NCI-H69 (cell line): ENCODE measurements around the gene FASN.
A peak's percentile ranks its signal among the peaks of the same experiment; 100 is the strongest.

Experiments used
- DNase-seq: peaks from one replicate; lab custom pipeline; 2025; lab: John Stamatoyannopoulos, UW

FASN gene

GRCh38 chr17:82076018-82076784, 21.8 kb downstream of the FASN start:
- DNase-seq, result no peak

- DNase-seq, result no peak
Observed at GRCh38 chr17:82073446-82073845, 24.6 kb downstream of the FASN start.

GRCh38 chr17:82072827-82073226, 25.2 kb downstream of the FASN start:
- DNase-seq, result no peak

- no peak for DNase-seq
Observed at GRCh38 chr17:82070611-82071010, 27.4 kb downstream of the FASN start.

- DNase-seq, result peak; percentile 76
Observed at GRCh38 chr17:82065638-82066303, 32.3 kb downstream of the FASN start, which contains the start of gene DUS1L. DUS1L (minus strand) TSS chr17:82065804; CDS start chr17:82065059, 745 bp downstream.

GRCh38 chr17:82065193-82065637, 32.8 kb downstream of the FASN start:
- peak; percentile 58 for DNase-seq

- peak; percentile 37 for DNase-seq
Observed at GRCh38 chr17:82064433-82065192, 33.4 kb downstream of the FASN start.

- no peak for DNase-seq
Observed at GRCh38 chr17:82063424-82064415, 34.3 kb downstream of the FASN start.

- DNase-seq, result no peak
Observed at GRCh38 chr17:82062984-82063368, 35.1 kb downstream of the FASN start.

- no peak for DNase-seq
Observed at GRCh38 chr17:82062076-82062983, 35.7 kb downstream of the FASN start.

GRCh38 chr17:82061047-82061925, 36.8 kb downstream of the FASN start:
- DNase-seq, result no peak

- DNase-seq, result no peak
Observed at GRCh38 chr17:82060614-82061013, 37.4 kb downstream of the FASN start.

GRCh38 chr17:82060001-82060380, 38.0 kb downstream of the FASN start:
- DNase-seq, result no peak

GRCh38 chr17:82059272-82060000, 38.6 kb downstream of the FASN start:
- DNase-seq, result peak; percentile 27

- no peak for DNase-seq
Observed at GRCh38 chr17:82058855-82059249, 39.2 kb downstream of the FASN start.

- no peak for DNase-seq
Observed at GRCh38 chr17:82058230-82058854, 39.7 kb downstream of the FASN start.

GRCh38 chr17:82056729-82057621, 41.1 kb downstream of the FASN start:
- DNase-seq, result no peak
